GM12872 (cell line): ENCODE measurements around the gene BCAP29.

Experiments used
- TF ChIP-seq, protein P1 (sequence below): IDR thresholded peaks from 3 replicates; pipeline ENCODE4 v1.5.1; 2011; ENCODE audit warnings: low read depth, mild to moderate bottlenecking, low read length, moderate library complexity; ENCODE audit not compliant: insufficient read depth

Gene BCAP29

DNA sequence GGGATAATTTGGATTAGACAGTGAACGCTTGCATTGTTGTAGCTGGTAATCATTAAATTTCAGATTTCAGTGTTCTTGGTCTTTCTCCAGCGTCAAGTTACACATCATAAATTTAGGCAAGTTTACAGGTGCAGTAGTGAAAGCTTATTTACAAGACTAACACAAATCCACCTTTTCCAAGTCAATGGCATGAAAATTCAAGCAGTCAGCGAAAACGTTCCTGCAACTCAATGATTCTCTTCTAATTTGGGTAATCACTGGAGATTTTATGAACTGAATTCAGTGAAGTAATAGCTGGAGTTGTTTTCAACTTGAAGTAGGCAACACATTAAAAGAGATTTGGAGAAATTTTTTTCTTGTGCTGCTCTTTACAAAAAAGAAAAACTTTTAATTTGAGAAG lies 17.9 kb downstream of the BCAP29 start:
- TF ChIP-seq, protein P1, sequence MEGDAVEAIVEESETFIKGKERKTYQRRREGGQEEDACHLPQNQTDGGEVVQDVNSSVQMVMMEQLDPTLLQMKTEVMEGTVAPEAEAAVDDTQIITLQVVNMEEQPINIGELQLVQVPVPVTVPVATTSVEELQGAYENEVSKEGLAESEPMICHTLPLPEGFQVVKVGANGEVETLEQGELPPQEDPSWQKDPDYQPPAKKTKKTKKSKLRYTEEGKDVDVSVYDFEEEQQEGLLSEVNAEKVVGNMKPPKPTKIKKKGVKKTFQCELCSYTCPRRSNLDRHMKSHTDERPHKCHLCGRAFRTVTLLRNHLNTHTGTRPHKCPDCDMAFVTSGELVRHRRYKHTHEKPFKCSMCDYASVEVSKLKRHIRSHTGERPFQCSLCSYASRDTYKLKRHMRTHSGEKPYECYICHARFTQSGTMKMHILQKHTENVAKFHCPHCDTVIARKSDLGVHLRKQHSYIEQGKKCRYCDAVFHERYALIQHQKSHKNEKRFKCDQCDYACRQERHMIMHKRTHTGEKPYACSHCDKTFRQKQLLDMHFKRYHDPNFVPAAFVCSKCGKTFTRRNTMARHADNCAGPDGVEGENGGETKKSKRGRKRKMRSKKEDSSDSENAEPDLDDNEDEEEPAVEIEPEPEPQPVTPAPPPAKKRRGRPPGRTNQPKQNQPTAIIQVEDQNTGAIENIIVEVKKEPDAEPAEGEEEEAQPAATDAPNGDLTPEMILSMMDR = no peak

DNA sequence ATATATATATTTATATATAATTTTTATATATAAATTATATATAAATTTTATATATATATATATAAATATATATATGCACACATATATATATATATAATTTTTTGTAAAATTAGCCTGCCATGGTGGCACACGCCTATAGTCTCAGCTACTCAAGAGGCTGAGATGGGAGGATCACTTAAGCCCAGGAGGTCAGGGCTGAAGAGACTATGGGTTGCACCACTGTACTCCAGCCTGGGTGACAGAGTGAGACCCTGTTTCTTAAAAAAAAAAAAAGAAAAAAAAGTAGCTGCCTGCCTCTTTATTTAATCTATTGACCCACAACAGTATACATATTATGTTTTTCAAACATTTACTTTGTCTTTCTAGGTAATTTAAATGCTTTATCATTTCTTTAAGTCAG lies 19.2 kb downstream of the BCAP29 start:
- TF ChIP-seq, protein P1 = no peak

DNA sequence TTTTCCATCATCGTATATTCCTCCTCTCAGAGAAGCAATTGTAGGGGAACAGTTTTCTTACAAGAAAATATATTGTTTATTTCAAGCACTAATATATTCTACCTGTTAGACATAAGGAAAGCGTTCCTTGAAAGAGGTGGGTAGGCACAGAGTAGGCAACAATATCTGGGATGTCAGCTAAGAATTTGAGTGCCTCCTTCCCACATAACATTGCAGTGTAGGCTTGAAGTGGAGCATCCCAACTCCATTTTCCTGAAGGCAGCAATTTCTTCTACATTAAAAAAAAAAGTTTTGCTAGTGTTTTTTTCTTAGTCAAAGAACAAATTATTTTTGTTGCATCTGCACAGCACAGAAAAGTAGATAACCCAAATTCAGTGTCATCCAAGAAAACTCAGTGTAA lies 20.8 kb downstream of the BCAP29 start:
- TF ChIP-seq, protein P1 = no peak

DNA sequence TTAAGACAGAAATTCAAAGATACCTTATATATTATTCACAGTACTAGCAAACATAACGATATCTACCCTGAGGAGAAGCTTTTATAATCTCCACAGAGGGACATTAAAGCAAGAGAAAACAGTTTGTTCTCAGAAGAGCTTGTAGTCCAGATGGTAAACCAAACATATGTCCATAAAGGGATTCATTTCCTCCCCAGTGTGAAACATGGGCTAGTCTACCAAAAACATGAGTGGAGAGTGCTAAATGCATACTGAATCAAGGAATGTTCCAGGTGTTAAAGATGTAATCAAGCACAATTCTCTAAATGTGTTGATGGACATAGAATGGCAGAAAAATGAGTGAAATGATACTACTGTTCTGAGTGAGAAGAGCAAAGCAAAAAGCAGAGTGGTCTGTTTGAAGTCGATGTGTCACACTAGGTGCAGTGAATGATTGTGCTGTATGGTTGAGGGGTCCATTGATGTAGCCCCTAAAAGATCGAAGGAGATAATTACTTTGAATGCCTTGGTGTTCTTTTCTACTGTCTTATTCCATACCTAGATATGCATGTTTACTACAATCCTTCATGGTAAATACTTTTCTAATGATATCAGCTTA lies 25.3 kb downstream of the BCAP29 start:
- TF ChIP-seq, protein P1 = no peak

DNA sequence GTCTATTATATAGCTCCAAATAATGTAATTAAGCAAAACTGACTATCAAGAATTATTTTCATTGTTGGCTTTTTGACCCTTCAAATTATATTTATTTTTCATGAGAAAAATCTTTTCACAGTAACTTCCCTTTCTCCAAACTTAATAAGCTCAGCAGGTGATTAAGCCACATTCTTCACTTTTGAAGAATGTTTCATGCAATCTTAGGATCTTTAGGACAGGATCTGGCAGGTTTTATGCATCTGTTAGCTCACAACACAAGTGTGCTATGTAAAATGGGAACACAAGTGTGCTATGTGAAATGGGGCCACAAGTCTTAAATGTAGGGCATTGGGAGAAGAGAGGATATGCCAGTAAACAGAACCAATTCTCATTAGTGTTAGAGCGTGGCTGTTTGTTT lies 26.3 kb downstream of the BCAP29 start:
- TF ChIP-seq, protein P1 = no peak

DNA sequence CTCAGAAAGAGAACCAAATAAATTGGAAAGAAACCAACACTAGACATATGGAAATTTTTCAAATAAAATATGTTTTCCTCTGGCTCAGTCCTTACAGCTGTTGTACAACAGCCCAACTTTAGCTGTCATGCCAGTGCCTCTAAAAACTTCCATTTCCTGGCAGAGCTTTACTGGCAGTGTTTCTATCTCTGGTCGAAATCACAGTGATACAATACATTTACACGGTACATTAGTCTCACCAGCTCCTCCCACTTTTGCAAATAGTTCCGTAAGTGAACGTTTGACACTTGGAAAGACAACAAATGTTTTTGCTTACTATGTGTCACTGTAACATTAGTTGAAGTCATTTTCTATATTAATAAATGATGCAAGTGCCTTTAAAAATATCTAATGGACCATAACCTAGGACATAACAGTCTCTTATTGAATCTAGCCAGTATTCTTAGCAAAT lies 29.8 kb downstream of the BCAP29 start:
- TF ChIP-seq, protein P1 = no peak

DNA sequence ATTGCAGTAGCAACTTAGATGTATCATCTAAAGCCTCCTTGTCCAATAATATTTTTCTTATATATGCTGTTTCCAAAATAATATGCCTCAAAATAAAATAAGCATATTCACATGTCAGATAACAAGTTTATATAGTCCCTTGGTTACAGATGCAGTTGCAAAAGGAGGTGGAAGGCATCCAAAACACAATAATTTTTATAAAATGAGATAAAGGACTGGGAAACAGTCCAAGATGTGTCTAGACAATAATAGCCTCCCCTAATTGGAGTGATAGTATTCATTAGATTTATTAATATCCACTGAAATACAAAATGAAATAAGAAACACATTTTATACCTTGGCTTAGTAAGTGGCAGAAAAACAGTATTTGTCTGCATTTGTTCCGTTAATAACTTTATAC lies 30.3 kb downstream of the BCAP29 start:
- TF ChIP-seq, protein P1 = no peak

DNA sequence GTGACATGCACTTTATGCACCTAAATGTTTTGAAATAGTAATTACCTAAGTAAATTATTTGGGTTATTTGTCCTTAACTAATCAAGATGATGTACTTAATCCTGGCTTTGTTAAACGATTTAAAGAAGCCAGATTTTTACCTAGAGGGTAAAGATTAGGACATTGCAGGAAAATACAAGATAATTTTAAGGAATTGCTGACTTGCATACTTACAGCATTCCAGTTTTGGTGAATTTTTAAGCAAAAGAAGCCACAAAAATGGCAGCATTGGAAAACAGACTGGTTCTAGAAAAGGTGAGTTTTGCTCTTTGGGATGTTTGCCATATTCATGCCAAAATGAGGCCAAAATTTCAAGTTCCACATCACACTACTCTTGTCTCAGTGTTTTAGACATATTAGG lies 33.4 kb downstream of the BCAP29 start:
- TF ChIP-seq, protein P1 = no peak
